GM12878 (cell line): ENCODE results near the gene NCBP2. TPM values are rescaled to one million over a fixed set of nuclear protein-coding genes. Genes with fewer than 3 reads are reported as not detected.

Experiments used
- ATAC-seq: fragments of 200-7000 bp; cut with Tn5 transposase; 3 replicates; pipeline ENCODE4 v1.9.1; 2020; ENCODE audit warnings: mild to moderate bottlenecking, moderate library complexity
- BruUV-seq: library from RNA; stranded (reverse); fragments of 400-500 nt; replicated peaks from 2 replicates; lab custom pipeline; 2021; lab: Mats Ljungman, UMichigan
- CTCF ChIA-PET: fragments of 300-600 bp; sonication (Branson Sonifier 250); formaldehyde crosslinking; extraction: SDS; loops from one replicate; lab custom pipeline; 2021; ENCODE audit warnings: inconsistent platforms; lab: Yijun Ruan, JAX
- POLR2A ChIA-PET: fragments of 350-600 bp; formaldehyde crosslinking; extraction: SDS; loops from one replicate; lab custom pipeline; 2021; ENCODE audit warnings: inconsistent platforms; lab: Charles Lee
- RAD21 ChIA-PET: fragments of 300-600 bp; sonication (Branson Sonifier 250); formaldehyde crosslinking; loops from one replicate; lab custom pipeline; 2023; ENCODE audit warnings: antibody characterized with exemption; ENCODE audit not compliant: unreplicated experiment; lab: Charles Lee
- SMC1A ChIA-PET: fragments of 300-600 bp; sonication (Branson Sonifier 250); formaldehyde crosslinking; loops from one replicate; lab custom pipeline; 2023; ENCODE audit not compliant: unreplicated experiment, uncharacterized antibody; lab: Charles Lee
- DNase-seq: peaks from one replicate; pipeline ENCODE4 v3.0.0-alpha.2; 2011; ENCODE audit warnings: low read depth, low spot score
- FAIRE-seq: peaks from 3 replicates; lab custom pipeline; 2011; peaks lifted over from hg19 to GRCh38; lab: Jason Lieb, UNC
- H2AFZ ChIP-seq: 2 replicates; pipeline ENCODE4 v1.6.0; 2011; ENCODE audit warnings: low read depth, low read length, control low read depth; ENCODE audit not compliant: control insufficient read depth
- H3K27ac ChIP-seq: 2 replicates; pipeline ENCODE4 v1.5.1; 2011; ENCODE audit warnings: control low read depth; ENCODE audit not compliant: control insufficient read depth, insufficient read depth
- H3K27me3 ChIP-seq, 2 experiments: replicated peaks in 1 of 2; 2 replicates each; pipeline versions ENCODE4 v1.6.0 to v1.6.1; 2011; ENCODE audit warnings: low read length in 1 of 2; ENCODE audit not compliant: control insufficient read depth in 2 of 2, insufficient read depth in 2 of 2
- H3K36me3 ChIP-seq, 2 experiments: 2 replicates each; pipeline ENCODE4 v1.5.1; 2011; ENCODE audit warnings: low read length in 1 of 2; ENCODE audit not compliant: control insufficient read depth in 2 of 2, insufficient read depth in 2 of 2
- H3K4me1 ChIP-seq: 2 replicates; pipeline ENCODE4 v1.6.1; 2011; ENCODE audit warnings: mild to moderate bottlenecking, low read length, moderate library complexity, mixed read lengths; ENCODE audit not compliant: control insufficient read depth, insufficient read depth
- H3K4me2 ChIP-seq: 2 replicates; pipeline ENCODE4 v1.6.0; 2011; ENCODE audit warnings: control low read depth; ENCODE audit not compliant: control insufficient read depth, insufficient read depth
- H3K4me3 ChIP-seq: fragments of 200-600 bp; sonication (generic); 2 replicates; pipeline ENCODE4 v1.5.1; 2016
- H3K79me2 ChIP-seq: 2 replicates; pipeline ENCODE4 v1.6.0; 2011; ENCODE audit warnings: low read length; ENCODE audit not compliant: control insufficient read depth, insufficient read depth
- H3K9ac ChIP-seq: 2 replicates; pipeline ENCODE4 v1.8.0; 2011; ENCODE audit warnings: low read length, control low read depth, mixed read lengths; ENCODE audit not compliant: control insufficient read depth, insufficient read depth
- H3K9me3 ChIP-seq: replicated peaks from 3 replicates; pipeline ENCODE4 v1.5.1; 2011; ENCODE audit warnings: mild to moderate bottlenecking, low read length; ENCODE audit not compliant: control insufficient read depth, insufficient read depth
- H4K20me1 ChIP-seq: 2 replicates; pipeline ENCODE4 v1.6.0; 2011; ENCODE audit not compliant: control insufficient read depth, insufficient read depth
- ATF7 ChIP-seq: fragments of 450-650 bp; IDR thresholded peaks from 2 replicates; pipeline ENCODE4 v1.6.1; 2016; ENCODE audit warnings: low read depth, mild to moderate bottlenecking
- BHLHE40 ChIP-seq, 2 experiments: fragments of 450-650 bp in 1 of 2; IDR thresholded peaks; 2 replicates each; pipeline ENCODE4 v1.6.1; 2011 to 2017; ENCODE audit warnings: low read depth in 2 of 2, borderline replicate concordance in 1 of 2, improper control_type of control experiment in 1 of 2, low read length in 1 of 2, mild to moderate bottlenecking in 1 of 2
- DPF2 ChIP-seq: fragments of 450-650 bp; IDR thresholded peaks from 2 replicates; pipeline ENCODE4 v1.6.1; 2017; ENCODE audit warnings: mild to moderate bottlenecking
- HCFC1 ChIP-seq: fragments of 150-350 bp; IDR thresholded peaks from 2 replicates; pipeline ENCODE4 v1.6.1; 2014; ENCODE audit warnings: low read length
- IKZF1 ChIP-seq: fragments of 450-650 bp; conservative IDR thresholded peaks from 2 replicates; pipeline ENCODE4 v1.6.1; 2017; ENCODE audit warnings: antibody characterized with exemption, mild to moderate bottlenecking
- NBN ChIP-seq: fragments of 450-650 bp; IDR thresholded peaks from 2 replicates; pipeline ENCODE4 v1.6.1; 2016
- PAX8 ChIP-seq: fragments of 450-650 bp; IDR thresholded peaks from 2 replicates; pipeline ENCODE4 v1.6.1; 2017; ENCODE audit warnings: mild to moderate bottlenecking, moderate library complexity
- SMARCA5 ChIP-seq: fragments of 450-650 bp; IDR thresholded peaks from 2 replicates; pipeline ENCODE4 v1.6.1; 2017; ENCODE audit warnings: mild to moderate bottlenecking
- SPI1 ChIP-seq: IDR thresholded peaks from 2 replicates; pipeline ENCODE4 v1.6.1; 2011; ENCODE audit warnings: low read depth, mild to moderate bottlenecking, low read length, moderate library complexity, borderline replicate concordance; ENCODE audit not compliant: insufficient read depth
- WGBS: methylation state at CpG from one replicate; pipeline ENCODE4 v1.1.6; 2016; ENCODE audit warnings: low lambda C conversion rate; ENCODE audit not compliant: insufficient replicate concordance, insufficient coverage; ENCODE audit errors: missing lambda C conversion rate; 5-methylcytosine and 5-hydroxymethylcytosine counted together
- in situ Hi-C: fragments of 300-500 bp; cut with MboI; formaldehyde crosslinking; loops from 9 replicates; pipeline ENCODE4 v1.14.3; 2018; ENCODE audit warnings: mixed read lengths
- intact Hi-C: fragments of 100-400 bp; cut with micrococcal nuclease; formaldehyde crosslinking; loops from one replicate; pipeline ENCODE4 v1.14.2; 2022; ENCODE audit not compliant: unreplicated experiment
- polyA plus RNA-seq, 11 experiments: library from polyadenylated mRNA; depleted of rRNA in 4 of 11; unstranded in 6 of 11; stranded (reverse) in 5 of 11; fragments of >200 nt; fragmentation: Nextera tagmentation in 4 of 11; fragmentation: Illumina TruSeq in 1 of 11; extraction: Ambion mirVana in 4 of 11; extraction: Trizol in 1 of 11; gene quantifications; 1 replicate in 1 of 11; 2 replicates in 10 of 11; pipeline versions ENCODE4 v1.2.1 to v1.2.3, GENCODE V29; 2011 to 2016; ENCODE audit warnings: inconsistent platforms in 2 of 11, missing spikeins in 2 of 11, low read depth in 1 of 11
- total RNA-seq, 4 experiments: library from RNA; depleted of rRNA in 3 of 4; stranded (reverse); fragments of >200 nt in 3 of 4; fragmentation: Illumina TruSeq in 1 of 4; extraction: Trizol in 1 of 4; gene quantifications; 2 replicates each; pipeline versions ENCODE4 v1.2.1 to v1.2.3, GENCODE V29; 2013 to 2021
- TF ChIP-seq, protein P1 (sequence below): fragments of 450-650 bp; IDR thresholded peaks from 2 replicates; pipeline ENCODE4 v1.6.1; 2017; ENCODE audit warnings: mild to moderate bottlenecking, moderate library complexity
- TF ChIP-seq, protein P2 (sequence below): IDR thresholded peaks from 2 replicates; pipeline ENCODE4 v1.6.1; 2011; ENCODE audit warnings: low read depth, mild to moderate bottlenecking, low read length, moderate library complexity, borderline replicate concordance; ENCODE audit errors: extremely low read depth
- TF ChIP-seq, protein P3 (sequence below): fragments of 450-650 bp; conservative IDR thresholded peaks from 2 replicates; pipeline ENCODE4 v1.6.1; 2017; ENCODE audit warnings: mild to moderate bottlenecking, moderate library complexity
- TF ChIP-seq, protein P4 (sequence below), 3 experiments: IDR thresholded peaks in 2 of 3; conservative IDR thresholded peaks in 1 of 3; 2 replicates each; pipeline ENCODE4 v1.5.1; 2011; ENCODE audit warnings: low read depth in 3 of 3, low read length in 3 of 3, mild to moderate bottlenecking in 3 of 3, control low read depth in 2 of 3, moderate library complexity in 2 of 3, inconsistent platforms in 1 of 3, mixed read lengths in 1 of 3; ENCODE audit not compliant: control insufficient read depth in 2 of 3, insufficient read depth in 1 of 3; ENCODE audit errors: extremely low read depth in 1 of 3

The NCBP2 gene
- total and polyA plus RNA-seq, 10 of the 15 experiments (the other 5 are each of a cell fraction or from before 2014, with no cell fraction given) = 59.6 to 136 (median 96.4) TPM

DNA sequence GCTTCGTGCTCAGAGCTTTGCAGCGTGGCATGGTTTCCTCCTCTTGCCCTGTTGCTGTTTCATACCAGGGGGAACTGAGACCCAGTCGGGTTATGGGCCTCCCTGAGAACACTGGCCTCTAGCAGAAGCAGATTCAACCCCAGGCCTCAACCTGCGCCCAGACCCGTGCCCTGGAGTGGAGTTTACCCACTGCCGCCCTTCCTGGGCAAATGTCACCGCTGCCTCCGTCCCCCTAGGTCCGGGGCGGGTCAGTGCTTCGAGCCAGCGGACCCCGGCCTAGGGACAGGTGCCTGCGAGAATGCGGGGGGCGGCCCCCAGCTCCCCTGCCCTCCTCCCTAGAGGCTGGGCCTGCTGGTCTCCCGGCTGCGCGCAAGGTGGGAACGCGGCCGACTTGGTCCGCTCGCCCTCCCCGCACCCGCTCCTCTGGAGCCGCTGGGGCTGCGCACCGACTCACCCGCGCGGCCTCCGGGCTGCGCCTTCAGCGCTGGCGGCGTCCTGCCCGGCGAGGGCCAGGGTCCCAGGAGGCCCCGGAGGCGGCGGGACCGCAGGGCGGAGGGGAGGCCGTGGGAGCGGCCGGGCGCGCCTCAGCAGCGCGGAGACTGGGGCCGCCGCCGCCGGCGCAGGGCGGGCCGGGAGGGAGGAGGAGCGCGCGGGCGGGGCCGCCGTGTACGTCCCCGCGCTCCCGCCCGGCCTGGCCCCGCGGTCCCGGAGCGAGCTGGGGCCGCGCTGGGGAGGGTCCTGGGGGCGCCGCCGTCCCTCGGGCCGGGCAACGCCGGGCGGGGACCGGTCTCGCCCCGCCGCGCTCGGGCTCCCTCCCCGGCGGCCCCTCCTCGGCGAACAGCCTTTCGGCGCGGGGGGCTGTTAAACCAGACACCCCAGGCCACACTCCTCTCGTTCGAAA, 26.2 kb upstream of the NCBP2 start, which contains the start of gene PIGZ:
Gene PIGZ, minus strand, starts transcription at position 601 of the 901 bp plus-strand sequence. CDS start 16,802 bp downstream, outside the sequence.
- Histone ChIP-seq H3K79me2 (no peaks in the 10 kb centered on the region), H3K4me2 (peak within 1 kb of the TSS; percentile 96), H3K9me3 (peaks cover 14% of the 10 kb centered on the region; the same call in 1 of the 3 replicates), H2AFZ (peak within 1 kb of the TSS; percentile 81), H3K27ac (peak within 1 kb of the TSS; percentile 33; the same call in 1 of the 2 replicates), H3K36me3 (no peaks in the 10 kb centered on the region), H3K9ac (peak within 1 kb of the TSS; percentile 69), H3K4me1 (peaks cover 3% of the 10 kb centered on the region), H3K27me3 (no peaks in the 10 kb centered on the region; a peak in 1 of 4 replicates), H3K4me3 (peak within 1 kb of the TSS; percentile 90), H4K20me1 (no peaks in the 10 kb centered on the region)
- WGBS = 1% methylated on average over 48 of the region's 98 CpGs
- no peak for DNase-seq
- intact Hi-C loops = loop anchor here (1.0 to 2.0 kb wide), 3 partner anchors 26 to 359 kb away; partner anchors contain the start of gene NCBP2
- in situ Hi-C loops = no loop called here
- no peak for FAIRE-seq
- ChIA-PET RAD21 (interaction anchor here (1.6 to 3.9 kb wide), 2 partner anchors 26 to 132 kb away, joined by 5 to 30 read pairs; partner anchors contain the start of gene NCBP2), SMC1A (interaction anchor here (1.0 to 2.1 kb wide), 2 partner anchors 131 to 133 kb away, joined by 3 to 8 read pairs; no protein-coding TSS in a partner anchor), CTCF (interaction anchor here (0.5 to 4.7 kb wide), 4 partner anchors 28 to 335 kb away, joined by 3 to 68 read pairs (median 4); partner anchors contain the start of gene MELTF), POLR2A (no interaction called here)
- no TSS peak for BruUV-seq
- peak; percentile 80 for ATAC-seq
- TF ChIP-seq, protein P1, sequence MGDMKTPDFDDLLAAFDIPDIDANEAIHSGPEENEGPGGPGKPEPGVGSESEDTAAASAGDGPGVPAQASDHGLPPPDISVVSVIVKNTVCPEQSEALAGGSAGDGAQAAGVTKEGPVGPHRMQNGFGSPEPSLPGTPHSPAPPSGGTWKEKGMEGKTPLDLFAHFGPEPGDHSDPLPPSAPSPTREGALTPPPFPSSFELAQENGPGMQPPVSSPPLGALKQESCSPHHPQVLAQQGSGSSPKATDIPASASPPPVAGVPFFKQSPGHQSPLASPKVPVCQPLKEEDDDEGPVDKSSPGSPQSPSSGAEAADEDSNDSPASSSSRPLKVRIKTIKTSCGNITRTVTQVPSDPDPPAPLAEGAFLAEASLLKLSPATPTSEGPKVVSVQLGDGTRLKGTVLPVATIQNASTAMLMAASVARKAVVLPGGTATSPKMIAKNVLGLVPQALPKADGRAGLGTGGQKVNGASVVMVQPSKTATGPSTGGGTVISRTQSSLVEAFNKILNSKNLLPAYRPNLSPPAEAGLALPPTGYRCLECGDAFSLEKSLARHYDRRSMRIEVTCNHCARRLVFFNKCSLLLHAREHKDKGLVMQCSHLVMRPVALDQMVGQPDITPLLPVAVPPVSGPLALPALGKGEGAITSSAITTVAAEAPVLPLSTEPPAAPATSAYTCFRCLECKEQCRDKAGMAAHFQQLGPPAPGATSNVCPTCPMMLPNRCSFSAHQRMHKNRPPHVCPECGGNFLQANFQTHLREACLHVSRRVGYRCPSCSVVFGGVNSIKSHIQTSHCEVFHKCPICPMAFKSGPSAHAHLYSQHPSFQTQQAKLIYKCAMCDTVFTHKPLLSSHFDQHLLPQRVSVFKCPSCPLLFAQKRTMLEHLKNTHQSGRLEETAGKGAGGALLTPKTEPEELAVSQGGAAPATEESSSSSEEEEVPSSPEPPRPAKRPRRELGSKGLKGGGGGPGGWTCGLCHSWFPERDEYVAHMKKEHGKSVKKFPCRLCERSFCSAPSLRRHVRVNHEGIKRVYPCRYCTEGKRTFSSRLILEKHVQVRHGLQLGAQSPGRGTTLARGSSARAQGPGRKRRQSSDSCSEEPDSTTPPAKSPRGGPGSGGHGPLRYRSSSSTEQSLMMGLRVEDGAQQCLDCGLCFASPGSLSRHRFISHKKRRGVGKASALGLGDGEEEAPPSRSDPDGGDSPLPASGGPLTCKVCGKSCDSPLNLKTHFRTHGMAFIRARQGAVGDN = no peak
- TF ChIP-seq BHLHE40 (IDR thresholded peaks at IDR 0.05; ENCODE audit: borderline replicate concordance in 1 of 2, low read depth in 2 of 2, low read length in 1 of 2) (peak in 1 of 2 experiments; percentile 27; a peak in 2 of 4 replicates), SPI1 (peak; percentile 7; the same call in 1 of the 2 replicates), ATF7 (no peak), SMARCA5 (0 out of 2 replicates have a peak, but pooled peaks have one; percentile 37), IKZF1 (no peak), PAX8 (no peak), DPF2 (peak; percentile 63; the same call in 1 of the 2 replicates), HCFC1 (0 out of 2 replicates have a peak, but pooled peaks have one; percentile 4), NBN (peak; percentile 22; the same call in 1 of the 2 replicates)
- TF ChIP-seq, protein P2, sequence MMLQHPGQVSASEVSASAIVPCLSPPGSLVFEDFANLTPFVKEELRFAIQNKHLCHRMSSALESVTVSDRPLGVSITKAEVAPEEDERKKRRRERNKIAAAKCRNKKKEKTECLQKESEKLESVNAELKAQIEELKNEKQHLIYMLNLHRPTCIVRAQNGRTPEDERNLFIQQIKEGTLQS = no peak
- TF ChIP-seq, protein P3, sequence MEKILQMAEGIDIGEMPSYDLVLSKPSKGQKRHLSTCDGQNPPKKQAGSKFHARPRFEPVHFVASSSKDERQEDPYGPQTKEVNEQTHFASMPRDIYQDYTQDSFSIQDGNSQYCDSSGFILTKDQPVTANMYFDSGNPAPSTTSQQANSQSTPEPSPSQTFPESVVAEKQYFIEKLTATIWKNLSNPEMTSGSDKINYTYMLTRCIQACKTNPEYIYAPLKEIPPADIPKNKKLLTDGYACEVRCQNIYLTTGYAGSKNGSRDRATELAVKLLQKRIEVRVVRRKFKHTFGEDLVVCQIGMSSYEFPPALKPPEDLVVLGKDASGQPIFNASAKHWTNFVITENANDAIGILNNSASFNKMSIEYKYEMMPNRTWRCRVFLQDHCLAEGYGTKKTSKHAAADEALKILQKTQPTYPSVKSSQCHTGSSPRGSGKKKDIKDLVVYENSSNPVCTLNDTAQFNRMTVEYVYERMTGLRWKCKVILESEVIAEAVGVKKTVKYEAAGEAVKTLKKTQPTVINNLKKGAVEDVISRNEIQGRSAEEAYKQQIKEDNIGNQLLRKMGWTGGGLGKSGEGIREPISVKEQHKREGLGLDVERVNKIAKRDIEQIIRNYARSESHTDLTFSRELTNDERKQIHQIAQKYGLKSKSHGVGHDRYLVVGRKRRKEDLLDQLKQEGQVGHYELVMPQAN = peak; percentile 32
- TF ChIP-seq, protein P4, sequence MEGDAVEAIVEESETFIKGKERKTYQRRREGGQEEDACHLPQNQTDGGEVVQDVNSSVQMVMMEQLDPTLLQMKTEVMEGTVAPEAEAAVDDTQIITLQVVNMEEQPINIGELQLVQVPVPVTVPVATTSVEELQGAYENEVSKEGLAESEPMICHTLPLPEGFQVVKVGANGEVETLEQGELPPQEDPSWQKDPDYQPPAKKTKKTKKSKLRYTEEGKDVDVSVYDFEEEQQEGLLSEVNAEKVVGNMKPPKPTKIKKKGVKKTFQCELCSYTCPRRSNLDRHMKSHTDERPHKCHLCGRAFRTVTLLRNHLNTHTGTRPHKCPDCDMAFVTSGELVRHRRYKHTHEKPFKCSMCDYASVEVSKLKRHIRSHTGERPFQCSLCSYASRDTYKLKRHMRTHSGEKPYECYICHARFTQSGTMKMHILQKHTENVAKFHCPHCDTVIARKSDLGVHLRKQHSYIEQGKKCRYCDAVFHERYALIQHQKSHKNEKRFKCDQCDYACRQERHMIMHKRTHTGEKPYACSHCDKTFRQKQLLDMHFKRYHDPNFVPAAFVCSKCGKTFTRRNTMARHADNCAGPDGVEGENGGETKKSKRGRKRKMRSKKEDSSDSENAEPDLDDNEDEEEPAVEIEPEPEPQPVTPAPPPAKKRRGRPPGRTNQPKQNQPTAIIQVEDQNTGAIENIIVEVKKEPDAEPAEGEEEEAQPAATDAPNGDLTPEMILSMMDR (IDR thresholded peaks at IDR 0.05 in 2 of 3, conservative IDR thresholded peaks at IDR 0.05 in 1 of 3; ENCODE audit: control insufficient read depth in 2 of 3, extremely low read depth in 1 of 3, insufficient read depth in 1 of 3, low read depth in 3 of 3, low read length in 3 of 3) = no peak
